Activated CD4-positive, alpha-beta T cell treated with anti-CD3 and anti-CD28 coated beads, Interleukin-2, amount 50 U/mL, for 16 hours (primary cell): ENCODE measurements around the gene FBXO38.
"Not testable (repeated sequence)": the region's sequence is repeated elsewhere in the genome, so short reads cannot be mapped to it uniquely, and the experiment has no call there.

Source experiments
- DNase-seq: peaks from one replicate; pipeline ENCODE4 v3.0.0-alpha.2; 2020

The FBXO38 gene

DNA sequence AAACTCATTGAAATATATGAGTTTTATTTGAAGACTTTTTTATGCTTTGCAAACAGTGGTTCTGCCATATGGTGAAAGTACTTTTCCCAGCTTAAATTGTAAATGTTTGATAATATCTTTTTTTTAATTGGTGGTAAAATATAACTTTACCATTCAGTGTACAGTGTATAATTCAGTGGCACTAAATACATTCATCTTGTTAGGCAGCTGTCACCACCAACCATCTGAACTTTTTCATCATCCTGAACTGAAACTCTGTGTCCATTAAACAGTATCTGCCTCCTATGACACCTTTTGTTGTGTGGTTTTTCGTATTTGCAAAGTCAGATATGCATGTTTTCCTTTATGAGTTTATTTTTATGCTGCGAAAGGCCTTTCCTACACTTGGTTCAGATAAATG lies 45.1 kb downstream of the FBXO38 start:
- DNase-seq: no peak

DNA sequence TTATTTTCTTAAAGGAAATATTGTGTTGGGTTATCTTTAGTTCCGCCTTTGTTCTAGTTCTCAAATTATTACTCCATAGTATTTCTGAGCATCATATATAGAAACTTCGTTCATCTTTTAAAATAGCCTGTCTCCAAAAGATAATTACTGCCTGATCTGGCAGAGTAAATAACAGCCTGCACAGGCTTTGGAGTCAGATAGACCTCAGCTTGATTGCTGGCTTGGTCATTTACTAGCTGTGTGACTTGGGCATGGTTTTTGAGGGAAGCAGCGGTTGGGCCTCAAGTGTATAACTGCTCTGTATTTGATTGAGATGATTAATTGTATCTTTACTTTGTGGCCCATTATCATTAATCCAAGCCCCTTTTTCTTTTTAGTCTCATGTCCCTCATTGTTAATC lies 50.1 kb downstream of the FBXO38 start:
- no peak for DNase-seq

DNA sequence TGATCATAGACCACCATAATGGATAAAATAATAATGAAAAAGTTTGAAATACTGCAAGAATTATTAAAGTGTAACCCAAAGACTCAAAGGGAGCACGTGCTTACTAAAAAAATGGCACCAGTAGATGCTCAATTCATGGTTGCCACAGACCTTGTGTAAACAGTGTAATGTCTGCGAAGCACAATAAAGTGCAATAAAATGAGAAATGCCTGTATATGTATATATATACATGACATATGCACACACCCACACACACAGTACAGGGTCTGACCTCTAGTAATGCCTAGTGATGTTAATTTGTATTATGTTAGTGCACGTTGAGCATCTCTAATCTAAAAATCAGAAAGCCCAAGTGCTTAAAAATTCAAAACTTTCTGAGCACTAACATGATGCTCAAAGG lies 52.3 kb downstream of the FBXO38 start:
- no peak for DNase-seq

DNA sequence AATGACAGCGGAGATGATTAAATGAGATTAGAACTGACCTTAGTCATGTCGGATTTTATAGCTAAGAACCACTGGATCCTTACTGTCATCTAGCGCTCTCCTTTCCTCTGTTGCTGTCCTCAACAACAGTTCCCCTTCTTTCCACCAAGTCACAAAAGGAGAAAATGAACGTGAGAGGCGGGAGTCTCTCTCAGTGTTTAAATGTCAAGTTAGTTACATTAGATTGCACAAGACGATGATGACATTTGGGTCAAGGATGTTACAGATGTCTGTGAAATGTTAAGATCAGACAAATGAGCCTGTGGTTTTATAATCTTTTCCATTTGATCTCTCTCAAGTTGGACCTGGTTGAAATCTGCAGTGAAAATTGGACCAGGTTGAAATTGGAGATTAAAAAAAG lies 53.5 kb downstream of the FBXO38 start:
- no peak for DNase-seq

DNA sequence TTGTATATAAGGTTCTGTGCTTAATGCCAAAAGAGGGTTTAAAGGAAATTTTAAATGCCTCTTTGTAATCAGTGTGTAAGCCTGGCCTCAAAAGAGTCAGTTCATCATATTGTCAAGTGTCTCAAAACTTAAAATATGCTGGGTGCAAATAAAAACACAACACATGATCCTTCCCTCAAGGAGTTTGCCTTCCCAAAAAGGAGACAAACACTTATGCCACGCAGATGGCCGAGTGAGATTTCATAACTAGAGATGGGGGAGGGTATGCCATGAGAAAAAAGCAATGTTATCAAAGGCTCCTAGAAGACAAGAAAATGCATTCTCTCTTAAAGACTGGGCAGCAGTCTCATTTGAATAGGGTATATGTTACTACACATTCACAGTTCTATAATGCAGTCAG lies 55.2 kb downstream of the FBXO38 start:
- no peak for DNase-seq

DNA sequence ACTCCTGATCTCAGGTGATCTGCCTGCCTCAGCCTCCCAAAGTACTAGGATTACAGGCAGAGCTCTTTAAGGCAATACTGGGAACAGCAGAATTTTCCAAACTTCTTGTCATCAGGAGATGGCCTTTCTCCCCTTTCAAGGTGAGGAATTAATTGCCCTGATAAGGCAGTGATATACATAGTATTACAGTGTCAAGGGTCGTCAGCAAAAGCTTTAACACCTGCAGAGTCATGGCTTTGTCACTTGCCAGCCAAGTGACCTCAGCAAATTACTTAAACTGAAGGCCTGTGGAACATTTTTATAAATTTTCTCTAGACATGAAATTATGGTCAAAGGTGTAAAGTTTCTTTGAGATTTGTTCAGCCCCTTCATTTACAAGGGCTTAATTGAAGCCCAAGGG lies 59.5 kb downstream of the FBXO38 start:
- DNase-seq: no peak

DNA sequence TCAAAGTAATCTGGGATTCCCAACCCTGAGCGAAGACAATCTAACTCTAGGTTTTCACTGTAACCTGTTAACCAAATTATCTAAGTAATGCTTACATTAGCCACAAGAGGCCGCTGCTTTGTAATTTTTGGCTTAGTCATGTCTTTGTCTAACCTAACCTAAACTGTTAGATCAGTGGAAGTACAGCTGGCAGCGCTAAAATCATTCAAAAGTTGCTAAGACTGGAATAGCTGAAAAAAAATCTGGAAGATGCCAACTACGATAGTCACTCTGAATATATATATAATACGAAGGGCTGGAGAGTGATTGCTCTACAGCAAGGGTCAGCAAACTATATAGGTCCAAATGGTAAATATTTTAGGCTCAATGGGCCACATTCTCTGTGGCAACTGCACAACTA lies 60.2 kb downstream of the FBXO38 start:
- peak; percentile 67 for DNase-seq

DNA sequence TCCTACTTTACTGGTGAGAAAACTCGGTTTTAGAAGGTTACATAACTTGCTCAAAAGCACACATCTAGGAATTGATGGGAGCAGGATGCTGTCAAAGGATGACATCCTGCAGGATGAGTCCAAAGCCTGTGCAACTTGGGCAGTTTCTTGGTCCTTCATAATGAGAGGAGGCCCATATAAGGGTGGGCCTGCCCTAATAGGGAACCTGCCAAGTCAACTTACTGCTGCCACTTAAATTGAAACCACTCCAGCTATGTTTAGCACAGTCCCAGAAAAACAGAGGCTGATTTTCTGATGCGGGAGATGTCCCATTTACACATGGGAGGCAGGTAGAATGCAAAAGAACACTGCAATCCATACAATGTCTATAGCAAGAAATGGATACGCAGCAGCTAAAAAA lies 61.8 kb downstream of the FBXO38 start:
- no peak for DNase-seq

DNA sequence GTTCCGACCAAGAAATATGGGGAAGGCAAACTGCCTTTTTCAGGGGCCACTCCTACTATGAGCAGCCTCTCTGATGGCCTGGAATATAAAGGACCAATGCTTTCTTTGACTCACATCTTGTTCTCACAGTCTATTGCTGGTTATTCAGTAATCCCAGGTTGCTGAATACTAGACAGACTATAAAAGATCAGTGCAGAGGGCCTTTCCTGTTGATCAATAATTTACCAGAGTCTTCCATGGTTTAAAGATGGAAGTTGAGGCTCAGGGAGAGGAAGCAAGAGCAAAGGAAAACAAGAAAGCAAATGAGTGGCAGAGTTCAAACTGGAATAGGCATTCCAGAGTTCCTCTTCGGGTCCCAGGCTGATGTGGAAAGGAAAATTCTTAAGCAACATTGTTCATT lies 62.9 kb downstream of the FBXO38 start:
- DNase-seq: no peak

DNA sequence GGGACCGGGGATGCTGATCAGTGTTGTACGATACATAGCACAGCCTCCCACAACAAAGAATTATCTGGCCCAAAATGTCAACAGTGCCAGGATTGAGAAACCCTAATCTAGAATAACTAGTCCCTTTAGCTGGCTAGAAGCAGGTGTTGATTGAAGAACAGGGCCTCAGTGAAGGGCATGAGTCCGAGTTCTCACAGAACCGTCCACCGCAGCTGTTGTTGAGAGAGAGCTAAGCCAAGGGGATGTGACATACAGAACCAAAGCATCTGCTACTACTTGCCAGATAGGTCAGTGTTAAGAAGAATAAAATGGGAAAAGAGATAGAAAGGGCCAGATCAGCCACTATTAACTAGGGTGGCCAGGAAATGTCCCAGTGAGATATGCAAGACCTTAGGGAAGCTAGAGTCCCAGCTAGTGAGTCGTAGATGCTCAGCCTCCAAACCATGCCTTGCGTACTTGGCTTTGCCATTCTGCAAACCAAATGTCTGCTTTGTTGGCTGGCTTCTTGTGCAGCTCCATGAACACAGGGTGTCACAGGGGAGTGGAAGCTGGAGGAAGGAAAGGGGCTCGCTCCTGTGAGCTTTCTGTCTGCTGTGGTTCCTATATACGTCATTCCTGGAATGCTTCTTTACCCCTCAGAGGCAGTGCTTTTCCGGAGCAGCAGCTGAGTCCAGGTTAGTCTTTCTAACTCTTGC lies 68.9 kb downstream of the FBXO38 start:
- DNase-seq: no peak

DNA sequence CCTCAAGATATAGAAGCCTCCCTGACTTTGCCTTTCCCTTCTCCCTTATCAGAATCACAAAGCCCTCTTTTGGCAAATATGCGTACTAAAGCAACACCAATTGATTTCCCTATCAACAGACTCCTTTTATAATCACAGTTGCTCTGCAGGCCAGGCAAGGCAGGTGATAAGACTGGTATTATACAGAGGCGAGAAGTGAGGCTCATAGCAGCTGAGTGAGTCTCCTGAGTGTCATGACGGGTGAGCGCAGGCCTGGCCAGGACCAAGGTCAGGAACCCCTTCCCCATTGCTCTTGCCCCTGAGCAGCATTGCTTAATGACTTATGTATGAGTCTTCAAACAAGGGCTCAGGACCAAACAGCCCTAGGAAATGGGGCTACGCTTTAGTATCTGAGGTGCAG lies 70.8 kb downstream of the FBXO38 start:
- no peak for DNase-seq

DNA sequence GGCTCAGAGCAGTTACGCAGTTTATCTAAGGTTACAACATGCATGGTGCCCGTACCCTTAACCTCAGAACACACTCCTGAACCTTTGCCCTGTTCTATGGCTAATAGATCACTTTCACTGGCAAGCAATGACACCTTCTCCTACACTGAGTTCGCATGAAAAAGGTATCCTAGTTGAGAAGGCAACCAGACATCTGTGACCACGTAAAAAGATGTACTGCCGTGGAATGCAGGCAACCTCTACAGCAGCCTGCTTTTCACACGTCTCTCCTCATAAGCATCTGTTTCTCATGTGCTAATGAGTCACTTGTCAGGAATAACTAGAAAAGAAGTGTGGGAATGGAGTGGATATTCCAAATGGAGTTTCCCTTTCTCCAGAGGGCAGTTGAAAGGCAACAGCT lies 71.4 kb downstream of the FBXO38 start:
- no peak for DNase-seq

DNA sequence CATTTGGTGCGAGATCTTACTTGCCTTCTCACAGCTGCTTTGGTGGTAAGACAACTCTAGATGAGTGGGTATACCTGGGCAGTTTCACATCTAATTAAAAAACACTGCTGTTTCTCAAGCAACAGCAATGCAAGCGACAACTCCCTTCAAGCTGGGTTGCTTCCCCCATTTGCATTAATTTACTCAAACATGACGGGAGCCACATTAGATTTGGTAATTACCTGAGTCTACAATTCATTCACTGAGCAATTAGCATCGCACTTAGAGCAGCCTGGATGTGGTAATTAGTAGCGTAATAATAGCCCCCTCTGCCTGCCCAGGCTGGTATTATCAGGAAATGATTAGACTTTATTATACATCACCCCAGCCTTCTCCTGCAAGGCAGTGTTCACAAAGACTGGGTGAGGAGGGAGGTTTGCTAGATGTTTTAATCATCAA lies 73.4 kb downstream of the FBXO38 start:
- DNase-seq: peak; percentile 8

DNA sequence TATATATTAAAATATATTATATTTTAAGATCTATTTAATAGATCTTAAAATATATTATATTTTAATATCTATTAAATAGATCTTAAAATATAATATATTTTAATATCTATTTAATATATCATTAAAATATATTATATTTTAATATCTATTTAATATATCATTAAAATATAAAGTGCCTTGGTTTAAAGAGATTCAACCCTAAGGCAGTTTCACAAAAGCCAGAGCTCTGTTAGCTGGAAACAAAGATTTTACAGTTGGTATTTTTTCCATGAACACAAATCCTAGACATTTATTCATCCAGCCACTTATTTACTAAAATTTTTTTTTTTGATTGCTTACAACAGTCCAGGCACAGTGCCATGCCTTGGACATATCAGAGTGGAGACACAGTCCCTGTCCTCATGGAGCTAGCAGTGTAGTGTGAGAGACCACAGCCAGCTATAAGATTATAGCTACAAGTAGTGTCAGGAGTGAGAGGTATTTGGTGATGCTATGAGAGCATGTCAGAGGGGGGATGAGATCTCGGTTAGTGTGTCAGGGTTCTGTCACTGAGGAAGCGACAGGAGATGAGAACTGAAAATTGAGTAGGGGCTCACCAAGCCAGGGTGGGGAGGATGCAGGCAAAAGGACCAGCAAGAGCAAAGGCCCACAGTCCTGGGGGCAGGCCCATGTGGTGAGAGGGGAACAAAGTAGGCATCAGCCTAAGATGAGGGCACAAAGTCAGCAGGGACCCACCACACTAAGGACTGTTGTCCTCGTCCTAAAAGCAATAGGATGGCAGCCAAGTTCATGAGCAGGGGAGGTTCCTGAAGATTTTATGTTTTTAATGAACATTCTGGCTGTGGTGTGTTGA lies 74.5 kb downstream of the FBXO38 start:
- no peak for DNase-seq

DNA sequence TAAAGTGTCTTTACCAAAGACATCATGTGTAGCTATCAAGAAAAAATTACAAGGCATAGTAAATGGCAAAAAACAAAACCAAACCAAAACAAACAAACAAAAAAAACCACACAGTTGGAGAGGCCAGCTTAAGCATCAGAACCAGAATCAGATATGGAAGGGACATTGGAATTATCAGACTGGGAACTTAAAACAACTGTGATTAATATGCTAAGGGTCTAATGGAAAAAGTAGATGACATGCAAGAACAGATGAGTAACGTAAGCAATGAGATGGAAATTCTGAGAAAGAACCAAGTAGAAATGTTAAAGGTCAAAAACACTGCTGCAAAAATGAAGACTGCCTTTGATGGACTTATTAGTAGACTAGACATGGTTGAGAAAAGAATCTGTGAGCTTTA lies 75.9 kb downstream of the FBXO38 start:
- DNase-seq: no peak

DNA sequence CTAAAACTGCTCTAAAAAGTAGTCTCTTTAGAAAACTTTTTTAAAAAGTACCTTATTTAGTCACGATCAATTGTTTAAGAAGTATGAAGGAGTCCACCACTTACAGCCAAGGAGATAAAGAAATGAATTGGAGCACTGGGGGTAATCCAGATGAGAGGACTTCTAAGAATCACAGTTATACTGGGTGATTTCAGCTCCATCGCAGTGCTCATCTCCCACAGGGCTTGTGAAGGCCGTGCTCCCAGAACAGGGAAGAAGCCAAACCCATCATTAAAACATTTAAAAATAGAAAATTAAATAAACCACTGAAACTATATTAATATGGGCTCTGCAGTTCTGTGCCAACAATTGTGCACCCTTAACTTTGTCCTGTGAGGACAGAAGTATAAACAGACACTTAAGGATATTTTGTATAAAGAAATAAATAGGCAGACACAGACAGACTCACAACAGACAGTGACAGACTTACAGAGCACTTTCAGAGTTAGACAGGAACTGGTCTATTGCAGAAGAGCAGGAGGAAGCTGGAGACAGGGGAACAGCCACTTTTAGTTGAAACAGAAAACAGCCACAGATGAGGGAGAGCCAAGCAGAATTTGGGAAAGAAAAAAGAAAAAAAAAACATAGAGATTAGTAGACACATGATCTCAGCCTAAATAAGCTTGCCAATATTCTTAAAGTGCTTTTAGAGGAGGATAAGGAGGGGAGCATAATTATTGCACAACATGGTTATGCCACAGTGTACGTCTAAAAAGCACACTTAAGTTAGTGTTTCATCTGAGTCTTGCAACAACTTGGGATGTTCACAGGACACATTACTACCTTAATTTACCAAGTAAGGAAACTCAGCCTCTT lies 81.8 kb downstream of the FBXO38 start:
- no peak for DNase-seq

DNA sequence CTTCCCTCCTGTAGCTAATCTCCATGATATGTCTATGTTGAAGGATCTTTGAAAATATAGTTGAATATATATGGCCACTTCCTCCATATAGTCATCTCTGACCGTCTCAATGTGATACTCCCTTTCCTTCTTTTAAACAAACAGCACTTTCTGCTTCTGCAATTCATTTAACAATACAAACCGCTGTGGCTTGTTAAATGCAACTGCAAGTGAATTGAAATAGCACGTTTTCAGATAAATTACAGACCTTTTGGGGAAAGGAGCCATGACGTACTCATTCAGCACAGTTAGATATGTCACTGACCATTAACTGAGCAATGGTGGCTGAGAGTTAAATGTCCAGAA lies 82.5 kb downstream of the FBXO38 start:
- no peak for DNase-seq

DNA sequence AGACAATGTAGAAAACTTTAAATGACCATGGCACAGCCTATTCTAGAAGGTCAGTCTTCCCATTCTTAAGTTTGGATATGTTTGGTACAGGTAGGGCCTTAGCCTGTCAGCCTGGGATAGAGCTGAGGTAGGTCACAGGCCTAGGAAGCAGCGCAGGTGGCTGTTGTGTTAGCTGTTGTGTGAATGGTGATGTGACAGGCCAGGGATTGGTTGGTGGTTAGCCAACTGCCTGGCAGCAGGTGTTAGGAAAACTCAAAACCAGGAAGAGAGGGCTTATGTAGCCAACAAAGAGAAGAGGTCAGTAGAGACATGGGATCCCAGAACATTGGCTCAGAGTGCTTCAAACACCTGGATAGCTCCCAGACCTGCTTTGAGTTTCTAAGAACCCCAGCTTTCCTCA lies 84.2 kb downstream of the FBXO38 start:
- DNase-seq: no peak

DNA sequence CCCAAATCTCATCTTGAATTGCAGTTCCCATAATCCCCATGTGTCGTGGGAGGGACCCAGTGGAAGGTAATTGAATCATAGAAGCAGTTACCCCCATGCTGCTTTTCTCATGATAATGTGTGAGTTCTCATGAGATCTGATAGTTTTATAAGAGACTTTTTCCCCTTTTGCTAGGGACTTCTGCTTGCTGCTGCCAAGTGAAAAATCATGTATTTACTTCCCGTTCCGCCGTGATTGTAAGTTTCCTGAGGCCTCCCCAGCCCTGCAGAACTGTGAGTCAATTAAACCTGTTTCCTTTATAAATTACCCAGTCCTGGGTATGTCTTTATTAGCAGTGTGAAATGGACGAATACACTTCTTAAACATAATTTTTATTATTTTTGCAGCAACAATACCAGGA lies 85.0 kb downstream of the FBXO38 start:
- not testable (repeated sequence) for DNase-seq

DNA sequence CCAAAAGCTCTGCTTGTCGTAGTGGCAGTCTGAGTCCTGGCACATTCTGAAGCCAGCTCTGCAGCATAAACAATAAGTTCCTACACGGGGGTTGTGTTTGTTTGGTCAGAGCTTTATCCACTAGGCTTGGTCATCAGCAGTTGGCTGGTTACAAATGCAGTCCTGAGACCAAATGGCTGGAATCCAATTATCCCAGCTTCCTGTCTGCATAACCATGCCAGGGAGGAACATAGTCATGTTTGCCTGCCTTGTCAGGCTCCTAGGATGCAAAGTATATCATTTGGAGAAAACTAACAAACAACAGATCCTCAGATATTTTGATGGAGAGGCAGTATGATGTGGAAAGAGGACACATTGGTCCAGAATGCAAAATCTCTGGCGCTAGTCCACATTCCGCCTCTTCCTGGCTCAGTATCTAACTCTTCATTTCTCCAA lies 85.8 kb downstream of the FBXO38 start:
- no peak for DNase-seq

DNA sequence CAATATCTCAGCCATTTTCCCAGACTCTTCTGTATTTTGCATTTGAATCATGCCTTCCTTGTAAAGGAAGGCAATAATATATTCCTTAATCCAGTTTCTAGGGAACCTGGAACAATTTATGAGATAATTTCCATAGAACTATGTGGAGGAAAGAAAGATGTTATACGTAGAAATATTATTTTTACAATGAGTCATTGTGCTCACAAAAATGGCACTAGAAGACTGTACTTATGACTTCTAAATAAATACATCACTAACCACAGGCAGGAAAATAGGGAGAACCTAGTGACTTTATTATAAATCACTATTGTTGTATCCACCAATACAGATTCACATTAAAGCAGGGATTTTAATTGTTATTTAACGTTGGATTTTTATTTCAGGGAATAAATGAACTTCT lies 87.6 kb downstream of the FBXO38 start:
- no peak for DNase-seq

DNA sequence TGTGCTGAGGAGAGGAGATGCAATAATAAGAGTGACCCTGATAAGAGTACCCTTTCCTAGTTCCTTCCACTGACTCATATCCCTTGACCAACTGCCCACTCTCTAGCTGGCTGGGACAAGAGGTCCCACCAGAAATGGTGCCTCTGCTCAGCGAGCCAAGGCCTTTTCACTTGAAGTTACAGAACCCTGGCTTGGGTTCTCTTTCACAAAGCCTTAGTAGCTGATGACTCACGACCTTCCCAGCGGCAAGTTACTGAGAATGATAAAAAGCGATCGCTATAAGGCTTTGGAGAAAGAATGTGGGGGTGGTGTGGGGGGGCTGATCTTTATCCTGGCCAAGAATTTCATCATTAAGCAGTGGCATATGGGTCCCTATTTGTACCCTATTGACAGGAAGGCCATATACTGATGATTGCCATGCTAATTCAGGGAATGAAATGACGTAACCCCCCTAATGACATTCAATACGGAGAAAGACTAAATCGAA lies 90.3 kb downstream of the FBXO38 start:
- no peak for DNase-seq

DNA sequence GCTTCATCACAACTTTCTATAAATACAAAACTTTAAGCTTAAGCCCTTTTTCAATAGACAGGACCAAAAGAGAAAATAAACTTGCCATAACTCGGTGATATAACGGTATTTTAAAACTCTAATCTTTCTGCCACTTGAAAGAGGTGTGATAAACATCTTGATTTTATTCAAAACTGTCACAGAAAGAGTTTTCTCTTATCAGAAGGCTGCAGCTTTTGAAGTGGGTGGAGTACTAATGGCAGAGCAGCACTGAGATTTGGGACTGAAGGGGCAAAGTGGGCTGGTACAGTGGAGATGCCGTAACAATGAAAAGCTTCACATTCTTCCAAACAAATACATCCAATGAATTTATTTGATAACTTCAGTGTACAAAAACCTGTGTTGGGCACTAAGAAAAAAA lies 92.5 kb downstream of the FBXO38 start:
- DNase-seq: no peak

DNA sequence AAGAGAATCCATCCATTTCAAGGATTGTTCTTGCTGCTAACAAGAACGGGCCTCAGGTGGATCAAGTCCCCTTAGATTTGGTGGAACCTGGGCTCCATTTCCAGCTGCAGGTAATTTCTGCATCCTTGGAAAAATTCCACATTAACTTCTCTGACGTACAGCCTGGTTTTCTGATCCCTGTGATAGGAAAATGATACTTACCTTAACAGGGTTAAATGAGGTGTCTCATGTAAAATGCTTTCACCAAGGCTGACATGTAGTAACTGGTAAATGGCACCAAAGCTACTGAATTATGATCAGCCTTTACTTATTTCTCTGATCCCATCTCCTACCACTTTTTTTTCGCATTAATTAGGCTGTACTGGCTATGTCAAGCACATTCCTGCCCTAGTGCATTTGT lies 93.7 kb downstream of the FBXO38 start:
- DNase-seq: no peak
